GM13976 (cell line): ENCODE measurements around the gene GATA3.

Experiments
- DNase-seq: peaks from one replicate; pipeline ENCODE4 v3.0.0; 2012; ENCODE audit warnings: low spot score
- in situ Hi-C: fragments of 300-500 bp; cut with MboI; formaldehyde crosslinking; loops from one replicate; pipeline ENCODE4 v1.12.0; 2022; ENCODE audit warnings: low sequenced_read_pairs, mixed read lengths, inconsistent platforms; ENCODE audit not compliant: unreplicated experiment
- TF ChIP-seq, protein P1 (sequence below): IDR thresholded peaks from 2 replicates; pipeline ENCODE4 v1.5.1; 2012; ENCODE audit warnings: borderline replicate concordance, mild to moderate bottlenecking; ENCODE audit not compliant: insufficient read depth; ENCODE audit errors: extremely low read depth, missing control alignments, control extremely low read depth

GATA3 gene

DNA sequence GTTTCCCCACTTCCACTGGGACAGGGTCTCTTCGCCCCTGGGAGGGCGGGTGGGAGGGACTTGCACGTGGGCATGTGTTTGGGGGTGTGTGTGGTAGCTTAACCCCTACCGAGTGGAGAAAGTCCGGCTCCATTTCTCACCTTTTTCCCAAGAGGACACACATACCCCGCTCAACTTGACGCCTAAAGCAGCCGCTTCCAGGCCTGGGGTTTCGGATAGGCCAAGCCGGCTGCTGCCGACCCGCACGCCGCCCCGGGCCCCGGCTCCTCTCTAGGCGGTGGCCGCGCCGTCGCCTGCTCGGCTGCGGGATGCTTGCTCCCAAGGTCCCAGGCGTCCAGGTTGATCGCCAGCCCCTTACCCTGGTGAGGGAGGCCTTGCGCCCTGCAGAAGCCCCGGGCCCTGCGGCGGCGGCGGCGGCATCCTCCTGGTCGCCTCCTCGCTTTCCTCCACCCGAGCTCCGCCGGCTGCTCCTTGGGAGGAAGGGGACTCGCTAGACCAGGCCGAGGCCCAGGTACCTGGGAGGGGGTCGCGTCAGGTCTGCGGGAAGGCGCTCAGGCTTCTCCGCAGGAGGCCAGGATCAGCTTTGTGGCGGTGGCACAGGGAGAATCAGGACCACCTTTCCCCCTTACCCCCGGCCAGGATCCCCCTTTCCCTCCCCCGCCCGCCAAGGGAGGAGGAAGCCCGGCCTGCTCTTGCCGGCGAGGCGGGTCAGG, 3.2 kb upstream of the GATA3 start:
- in situ Hi-C loops, result loop anchor here (10.0 kb wide), 1 partner anchor 1154 kb away; no protein-coding TSS in a partner anchor
- DNase-seq, result no peak
- TF ChIP-seq, protein P1, sequence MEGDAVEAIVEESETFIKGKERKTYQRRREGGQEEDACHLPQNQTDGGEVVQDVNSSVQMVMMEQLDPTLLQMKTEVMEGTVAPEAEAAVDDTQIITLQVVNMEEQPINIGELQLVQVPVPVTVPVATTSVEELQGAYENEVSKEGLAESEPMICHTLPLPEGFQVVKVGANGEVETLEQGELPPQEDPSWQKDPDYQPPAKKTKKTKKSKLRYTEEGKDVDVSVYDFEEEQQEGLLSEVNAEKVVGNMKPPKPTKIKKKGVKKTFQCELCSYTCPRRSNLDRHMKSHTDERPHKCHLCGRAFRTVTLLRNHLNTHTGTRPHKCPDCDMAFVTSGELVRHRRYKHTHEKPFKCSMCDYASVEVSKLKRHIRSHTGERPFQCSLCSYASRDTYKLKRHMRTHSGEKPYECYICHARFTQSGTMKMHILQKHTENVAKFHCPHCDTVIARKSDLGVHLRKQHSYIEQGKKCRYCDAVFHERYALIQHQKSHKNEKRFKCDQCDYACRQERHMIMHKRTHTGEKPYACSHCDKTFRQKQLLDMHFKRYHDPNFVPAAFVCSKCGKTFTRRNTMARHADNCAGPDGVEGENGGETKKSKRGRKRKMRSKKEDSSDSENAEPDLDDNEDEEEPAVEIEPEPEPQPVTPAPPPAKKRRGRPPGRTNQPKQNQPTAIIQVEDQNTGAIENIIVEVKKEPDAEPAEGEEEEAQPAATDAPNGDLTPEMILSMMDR, result no peak

DNA sequence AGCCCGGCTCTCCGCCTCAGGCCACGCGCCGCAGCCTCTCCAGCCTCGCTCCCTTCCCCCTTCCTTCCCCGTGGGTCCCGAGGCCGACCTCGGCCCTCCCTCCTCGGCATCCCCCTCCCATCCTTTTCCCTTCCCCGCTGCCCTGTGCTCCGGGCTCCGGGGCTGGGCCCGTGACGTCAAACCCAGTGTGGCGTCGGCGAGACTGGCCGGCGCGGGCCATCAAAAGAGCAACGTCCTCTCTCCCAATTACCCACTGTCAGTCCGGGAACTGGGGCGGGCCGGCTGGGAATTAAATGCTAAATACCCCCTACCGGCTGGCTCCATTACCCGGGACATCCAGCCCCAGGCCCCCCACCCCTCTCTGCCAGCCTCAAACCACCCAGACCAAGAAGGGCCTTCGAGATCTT, 2.6 kb upstream of the GATA3 start:
- in situ Hi-C loops, result loop anchor here (10.0 kb wide), 1 partner anchor 1153 kb away; no protein-coding TSS in a partner anchor
- no peak for DNase-seq
- TF ChIP-seq, protein P1, result no peak

DNA sequence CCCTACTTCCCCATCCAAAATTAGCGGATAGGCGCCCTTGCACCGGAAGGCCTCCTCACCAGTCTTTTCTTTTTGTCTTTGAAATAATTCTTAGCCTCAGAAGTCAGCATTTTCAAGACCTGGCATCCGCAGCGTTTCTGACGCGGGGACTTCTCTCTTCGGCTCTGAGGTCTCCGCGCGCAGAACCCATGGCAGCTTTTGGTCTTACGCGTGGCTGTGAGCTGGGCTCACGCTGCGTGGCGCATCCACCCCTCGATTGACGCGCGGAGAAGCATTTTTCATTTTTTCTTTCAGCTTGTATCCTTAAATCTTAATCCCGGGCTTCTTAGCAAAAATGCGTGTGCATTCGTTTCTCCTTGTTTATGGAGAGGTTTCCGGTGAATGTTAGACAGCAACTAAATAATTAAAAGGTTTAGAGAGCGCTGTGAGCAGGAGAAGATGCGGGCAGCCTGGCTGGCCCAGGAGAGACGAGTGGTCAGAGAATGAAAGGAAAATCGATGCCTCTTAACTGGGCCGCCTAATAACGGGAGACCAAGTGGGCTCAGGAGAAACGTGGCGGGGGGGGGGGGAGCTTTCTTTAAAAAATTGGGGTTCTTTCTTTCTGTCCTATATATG, 2.0 kb upstream of the GATA3 start:
- no peak for DNase-seq
- in situ Hi-C loops, result loop anchor here (10.0 kb wide), 1 partner anchor 1152 kb away; no protein-coding TSS in a partner anchor
- TF ChIP-seq, protein P1, result no peak

DNA sequence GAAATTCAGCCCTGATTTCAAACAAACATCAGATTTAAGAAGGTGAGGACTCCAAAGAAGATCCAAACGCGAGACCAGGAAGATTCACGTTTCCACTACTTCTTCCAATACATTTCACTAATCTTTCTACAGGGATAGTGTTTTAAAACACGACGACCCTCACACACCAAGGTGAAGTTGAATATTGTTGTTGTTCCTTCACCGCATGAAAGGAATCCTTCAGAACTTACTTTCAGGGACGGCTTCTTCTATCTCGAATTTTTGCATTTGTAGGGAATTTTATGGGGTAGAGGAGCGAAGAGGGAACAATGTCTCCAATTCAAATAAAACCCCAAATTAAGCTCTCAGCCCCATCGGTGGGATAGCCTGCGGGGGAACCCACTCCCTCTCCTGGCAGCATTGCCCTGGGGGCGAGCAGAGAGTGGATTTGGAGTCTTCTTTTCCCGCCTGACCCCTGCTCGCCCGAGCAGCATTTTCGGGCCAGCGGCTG, 1.5 kb upstream of the GATA3 start:
- no peak for DNase-seq
- in situ Hi-C loops, result loop anchor here (10.0 kb wide), 1 partner anchor 1152 kb away; no protein-coding TSS in a partner anchor
- TF ChIP-seq, protein P1, result no peak

DNA sequence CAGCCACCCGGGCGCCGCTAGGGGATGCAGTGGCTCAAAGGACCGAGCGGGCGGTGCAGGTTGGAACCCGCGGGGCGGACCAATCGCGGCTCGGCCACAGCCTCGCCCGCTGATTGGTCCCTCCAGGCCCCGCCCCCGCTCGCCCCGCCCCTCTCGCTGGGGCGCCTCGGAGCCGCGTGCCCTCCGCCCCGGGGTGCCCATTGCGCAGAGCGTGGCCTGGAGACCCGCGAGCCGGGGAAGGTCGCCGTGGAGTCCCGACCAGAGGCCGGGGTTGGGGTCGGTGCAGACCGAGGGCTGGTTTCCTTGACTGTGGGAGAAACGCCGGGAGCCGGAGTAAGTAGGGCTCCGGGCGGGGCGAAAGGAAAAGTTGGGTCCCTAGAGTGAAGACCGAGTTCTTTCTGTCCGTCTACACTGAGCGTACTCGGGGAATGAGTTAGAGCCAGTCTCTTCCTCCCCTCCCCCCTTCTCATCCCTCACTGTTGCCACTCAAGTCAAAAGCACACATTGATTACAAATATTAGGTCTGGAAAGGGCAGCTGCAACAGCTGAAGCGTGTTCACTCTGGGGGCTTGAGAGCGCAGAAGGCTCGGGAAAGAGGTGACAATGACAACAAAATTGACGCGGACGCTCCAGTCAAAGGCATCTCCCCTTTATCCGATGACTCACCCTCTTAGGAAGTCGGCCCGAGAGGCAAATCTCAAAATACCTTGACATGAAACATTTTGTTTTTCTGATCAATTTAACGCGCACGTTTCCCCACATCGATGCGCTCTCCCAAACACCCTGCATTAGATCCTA, 843 bp upstream of the GATA3 start:
- in situ Hi-C loops, result loop anchor here (10.0 kb wide), 1 partner anchor 1151 kb away; no protein-coding TSS in a partner anchor
- TF ChIP-seq, protein P1, result peak; percentile 97
- peak; percentile 97 for DNase-seq

DNA sequence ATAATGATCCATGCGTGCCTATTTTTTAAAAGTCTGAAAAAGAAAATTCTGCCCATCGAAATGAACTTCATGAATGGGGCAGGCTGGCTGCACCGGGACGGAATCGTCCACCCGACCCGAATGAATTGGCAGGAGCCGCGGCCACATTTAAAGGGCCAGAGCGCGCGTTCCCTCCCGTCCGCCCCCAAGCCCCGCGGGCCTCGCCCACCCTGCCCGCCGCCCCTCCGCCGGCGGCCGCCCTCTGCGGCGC, 319 bp upstream of the GATA3 start:
- in situ Hi-C loops, result loop anchor here (10.0 kb wide), 1 partner anchor 1151 kb away; no protein-coding TSS in a partner anchor
- TF ChIP-seq, protein P1, result no peak
- DNase-seq, result no peak
